ENCODE data around the gene HIGD2A. TPM values are rescaled to one million over a fixed set of nuclear protein-coding genes. Genes with fewer than 3 reads are reported as not detected.
A peak's percentile ranks its signal among the peaks of the same experiment; 100 is the strongest.

HIGD2A gene
- total and polyA plus RNA-seq, 2 of the 13 experiments (the other 11 are each of a cell fraction or from before 2014, with no cell fraction given) = 89.2 to 146 TPM

DNA sequence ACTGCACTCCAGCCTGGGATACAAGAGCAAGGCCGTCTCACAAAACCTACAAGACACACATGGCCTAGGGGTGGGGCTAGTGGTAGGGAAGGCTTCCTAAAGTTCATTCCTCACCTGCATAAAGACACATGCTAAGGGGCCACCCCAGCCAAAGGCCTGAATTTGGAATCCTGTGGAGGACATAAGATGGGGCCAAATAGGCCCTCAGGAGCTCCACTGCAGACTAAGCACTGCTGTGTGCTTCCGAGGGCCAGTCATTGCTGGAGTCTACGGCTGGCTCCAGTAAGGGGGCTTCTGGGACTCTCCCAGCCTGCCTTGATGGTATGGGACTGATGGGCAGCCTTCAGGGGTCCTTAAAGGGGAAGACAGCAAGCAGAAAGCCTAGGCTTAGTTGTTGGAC lies 5.8 kb upstream of the HIGD2A start (continued):
- no peak for TF ChIP-seq NFIC (IDR thresholded peaks at IDR 0.05; ENCODE audit: low read length)
- TF ChIP-seq ZNF720 (CRISPR knock-in tag; IDR thresholded peaks at IDR 0.05) = no peak
- no peak for TF ChIP-seq DR1 (CRISPR knock-in tag; IDR thresholded peaks at IDR 0.05)
- no peak for TF ChIP-seq IKZF5 (CRISPR knock-in tag; IDR thresholded peaks at IDR 0.05)
- TF ChIP-seq GTF2F1 (IDR thresholded peaks at IDR 0.05; ENCODE audit: low read length) = no peak
- TF ChIP-seq NR2F2 (IDR thresholded peaks at IDR 0.05; ENCODE audit: borderline replicate concordance, low read depth) = no peak
- no peak for TF ChIP-seq THAP11 (CRISPR knock-in tag; IDR thresholded peaks at IDR 0.05)

DNA sequence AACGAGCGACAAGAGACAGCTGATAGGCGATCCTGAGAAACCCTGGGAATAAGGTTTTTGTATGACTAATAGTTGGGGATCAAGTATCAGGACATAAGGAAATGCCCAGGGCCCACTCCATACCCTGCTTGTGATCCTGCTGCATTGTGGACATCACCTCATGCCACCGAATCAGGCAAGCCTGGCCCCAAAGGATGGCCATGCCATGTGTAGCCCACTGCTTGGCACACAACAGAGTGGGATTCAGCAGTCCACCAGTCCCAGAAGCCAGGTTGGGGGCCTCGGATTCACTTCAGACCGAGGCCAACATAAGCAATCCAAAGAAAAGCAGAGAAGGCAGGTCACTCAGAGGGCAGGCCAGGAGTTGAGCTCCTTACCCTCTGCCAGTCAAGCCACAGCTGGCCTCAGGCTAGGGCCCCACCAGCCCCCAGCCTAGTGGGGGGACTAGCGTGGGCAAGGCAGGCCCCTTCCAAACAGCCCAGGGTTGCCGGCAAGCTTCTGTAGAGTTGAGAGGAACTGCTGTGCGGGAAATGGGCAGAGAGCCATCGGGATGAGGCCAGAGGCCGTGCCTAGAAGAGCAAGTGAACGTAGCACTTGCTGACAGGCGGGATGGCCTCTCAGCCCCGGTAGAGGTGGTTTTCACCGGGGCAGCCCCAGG lies 5.2 kb upstream of the HIGD2A start:
- CTCF ChIA-PET (ENCODE audit: low intra/inter-chr PET ratio, low total read pairs) = no interaction called here
- POLR2A ChIA-PET = no interaction called here
- TF ChIP-seq, protein P1, sequence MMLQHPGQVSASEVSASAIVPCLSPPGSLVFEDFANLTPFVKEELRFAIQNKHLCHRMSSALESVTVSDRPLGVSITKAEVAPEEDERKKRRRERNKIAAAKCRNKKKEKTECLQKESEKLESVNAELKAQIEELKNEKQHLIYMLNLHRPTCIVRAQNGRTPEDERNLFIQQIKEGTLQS (CRISPR knock-in tag; IDR thresholded peaks at IDR 0.05) = no peak
- 0 out of 2 replicates have a peak, but pooled peaks have one; percentile 21 for TF ChIP-seq POLR2G (IDR thresholded peaks at IDR 0.05; ENCODE audit: low read depth, low read length)
- TF ChIP-seq AGO2 (optimal IDR thresholded peaks at IDR 0.05; ENCODE audit: low read depth, low read length) = peak; percentile 87
- no peak for TF ChIP-seq KDM5A (IDR thresholded peaks at IDR 0.05; ENCODE audit: borderline replicate concordance, low read length)

More for the DNA sequence above, 5.2 kb upstream of the HIGD2A start:
- peaks cover 18 to 55% of the 10 kb centered on the region in 2 experiments for H3K36me3 ChIP-seq (replicated peaks in 1 of 2; ENCODE audit: control insufficient read depth in 1 of 2, insufficient read depth in 2 of 2, low read length in 2 of 2)
- peaks cover 21% of the 10 kb centered on the region for H3K4me1 ChIP-seq (ENCODE audit: insufficient read depth, low read length)
- H3K9me3 ChIP-seq (ENCODE audit: low read length) = no peaks in the 10 kb centered on the region
- 98% methylated on average over 14 of the region's 15 CpGs for WGBS (ENCODE audit: low lambda C conversion rate)
- H2AFZ ChIP-seq (ENCODE audit: low read length) = no peak overlapping the region
- H3K27me3 ChIP-seq (ENCODE audit: control insufficient read depth in 1 of 2, insufficient read depth in 2 of 2, low read length in 2 of 2) = no peaks in the 10 kb centered on the region; a peak in 1 of 5 replicates
- DNase-seq (ENCODE audit: low spot score) (no peak), FAIRE-seq (no peak), ATAC-seq (no peak)
- in situ Hi-C loops (cut with HindIII; ENCODE audit: extremely low pct_ligation_motif_present, low pct_unique_long_range_greater_than_20kb) = no loop called here
- H3K79me2 ChIP-seq (ENCODE audit: insufficient read depth, low read length) = peaks cover 35% of the 10 kb centered on the region
- peaks cover 11% of the 10 kb centered on the region; the same call in 1 of the 2 replicates for H4K20me1 ChIP-seq (ENCODE audit: insufficient read depth, low read length)
- no TSS peak for BruUV-seq (replicated peaks)
- intact Hi-C loops (cut with micrococcal nuclease; ENCODE audit: unreplicated experiment) = no loop called here
- no peak overlapping the region for H3K4me3 ChIP-seq (replicated peaks in 1 of 3; ENCODE audit: insufficient read depth in 1 of 3, low read depth in 2 of 3, low read length in 3 of 3)
- H3K27ac ChIP-seq (ENCODE audit: extremely low read length, insufficient read depth, low read length) = no peak overlapping the region
- no peak overlapping the region for H3K4me2 ChIP-seq (ENCODE audit: low read depth, low read length)
- no peak overlapping the region for H3K9ac ChIP-seq (ENCODE audit: insufficient read depth, low read depth, low read length)

Measured in HepG2 (cell line).